ENCODE measurements around the gene GADD45A.

- TF ChIP-seq POLR2AphosphoS5 (IDR thresholded peaks at IDR 0.05) = no peak
- TF ChIP-seq CTCF (IDR thresholded peaks at IDR 0.05) = no peak
- TF ChIP-seq EP300 (IDR thresholded peaks at IDR 0.05) = no peak
Measured at GRCh38 chr1:67690018-67690363, 5.0 kb downstream of the GADD45A start.

Data from sigmoid colon (tissue), 4 donors.